Prostate gland (tissue), 2 donors: Measurements from ENCODE around the gene FAM43A.

Source experiments
- CTCF ChIP-seq, 4 experiments: fragments of 200-600 bp in 2 of 4; fragments of 450-650 bp in 2 of 4; sonication (generic) in 2 of 4; IDR thresholded peaks; 1 replicate in 3 of 4; 2 replicates in 1 of 4; pipeline ENCODE4 v1.5.1; 2016 to 2019; ENCODE audit warnings: antibody characterized with exemption in 4 of 4, mild to moderate bottlenecking in 2 of 4, moderate library complexity in 2 of 4
- POLR2A ChIP-seq: fragments of 450-650 bp; IDR thresholded peaks from one replicate; pipeline ENCODE4 v1.6.1; 2016; ENCODE audit warnings: antibody characterized with exemption, mild to moderate bottlenecking
- POLR2AphosphoS5 ChIP-seq: sonication (generic); formaldehyde crosslinking; IDR thresholded peaks from one replicate; pipeline ENCODE4 v1.6.1; 2017; ENCODE audit warnings: antibody characterized with exemption

GRCh38 chr3:194688200-194688740 lies 2.6 kb downstream of the FAM43A start:
- no peak for TF ChIP-seq CTCF (IDR thresholded peaks at IDR 0.05)
- TF ChIP-seq POLR2AphosphoS5, result no peak
- no peak for TF ChIP-seq POLR2A
